ENCODE data around the gene DNAH17. TPM values are rescaled to one million over a fixed set of nuclear protein-coding genes. Genes with fewer than 3 reads are reported as not detected.

DNAH17 gene
- polyA plus RNA-seq, 1 of the 3 experiments (the other 2 are of a cell fraction): not detected

- 86% methylated on average over 11 of the region's 11 CpGs for WGBS (ENCODE audit: low lambda C conversion rate)
- Histone ChIP-seq H3K4me3 (ENCODE audit: low read depth in 2 of 2, low read length in 1 of 2) (no peak overlapping the region), H3K79me2 (ENCODE audit: insufficient read depth) (no peaks in the 10 kb centered on the region), H3K9me2 (no peaks in the 10 kb centered on the region), H2AFZ (ENCODE audit: low read depth) (no peak overlapping the region), H3K4me1 (ENCODE audit: control insufficient read depth in 1 of 2, insufficient read depth in 2 of 2, low read depth in 1 of 2, low read length in 1 of 2) (no peaks in the 10 kb centered on the region), H3K4me2 (no peak overlapping the region), H3K9ac (no peak overlapping the region), H3F3A (replicated peaks; ENCODE audit: insufficient read depth) (no peaks in the 10 kb centered on the region), H3K36me3 (replicated peaks in 1 of 2; ENCODE audit: control insufficient read depth in 1 of 2, insufficient read depth in 2 of 2, low read length in 1 of 2) (no peaks in the 10 kb centered on the region), H3K9me3 (no peaks in the 10 kb centered on the region), H3K27me3 (ENCODE audit: insufficient read depth) (peaks cover 9% of the 10 kb centered on the region; the same call in 1 of the 2 replicates), H3K27ac (ENCODE audit: low read depth in 2 of 2, low read length in 1 of 2) (no peak overlapping the region), H4K20me1 (ENCODE audit: insufficient read depth) (no peaks in the 10 kb centered on the region)
- no peak for DNase-seq
- TF ChIP-seq NRF1 (IDR thresholded peaks at IDR 0.05; ENCODE audit: low read depth, low read length): no peak
- no peak for TF ChIP-seq TAF1 (IDR thresholded peaks at IDR 0.05; ENCODE audit: borderline replicate concordance, low read depth, low read length)
- no peak for TF ChIP-seq IRF3 (IDR thresholded peaks at IDR 0.05; ENCODE audit: low read depth, low read length)
- no peak for TF ChIP-seq RXRA (IDR thresholded peaks at IDR 0.05; ENCODE audit: borderline replicate concordance, low read depth)
- TF ChIP-seq YY1 (IDR thresholded peaks at IDR 0.05; ENCODE audit: low read depth): no peak
- TF ChIP-seq EP300 (IDR thresholded peaks at IDR 0.05; ENCODE audit: borderline replicate concordance in 1 of 2, low read depth in 1 of 2, low read length in 1 of 2): no peak
- TF ChIP-seq ZBTB33 (IDR thresholded peaks at IDR 0.05; ENCODE audit: borderline replicate concordance, low read depth): no peak
- no peak for TF ChIP-seq TCF12 (IDR thresholded peaks at IDR 0.05)
- no peak for TF ChIP-seq GATA2 (CRISPR knock-in tag; IDR thresholded peaks at IDR 0.05)
- TF ChIP-seq FOXJ3 (CRISPR knock-in tag; IDR thresholded peaks at IDR 0.05): no peak
- TF ChIP-seq NFIC (IDR thresholded peaks at IDR 0.05; ENCODE audit: borderline replicate concordance): no peak
- TF ChIP-seq ELF1 (IDR thresholded peaks at IDR 0.05): no peak
- no peak for TF ChIP-seq CHD2 (IDR thresholded peaks at IDR 0.05; ENCODE audit: low read length, partially characterized antibody)
- TF ChIP-seq FOXM1 (IDR thresholded peaks at IDR 0.05; ENCODE audit: low read depth): no peak
- no peak for TF ChIP-seq TEAD4 (IDR thresholded peaks at IDR 0.05; ENCODE audit: borderline replicate concordance, insufficient read depth)
- TF ChIP-seq RCOR1 (IDR thresholded peaks at IDR 0.05; ENCODE audit: low read length): no peak
- TF ChIP-seq REST (IDR thresholded peaks at IDR 0.05; ENCODE audit: low read depth, low read length): no peak
- no peak for TF ChIP-seq SIN3A (IDR thresholded peaks at IDR 0.05; ENCODE audit: borderline replicate concordance, low read depth, low read length)
- no peak for TF ChIP-seq PBX3 (IDR thresholded peaks at IDR 0.05)
- TF ChIP-seq RFX5 (IDR thresholded peaks at IDR 0.05; ENCODE audit: low read length): no peak
- ChIA-PET POLR2A (no interaction called here), CTCF (interaction anchor here (1.3 to 1.9 kb wide), 4 partner anchors 8 to 57 kb away, joined by 3 to 7 read pairs (median 4); no protein-coding TSS in a partner anchor)
Observed at GRCh38 chr17:78479369-78479768, 97.8 kb downstream of the DNAH17 start.

Data from SK-N-SH (cell line).